ENCODE results near the gene KIR2DL4.
"Not testable (repeated sequence)": the region's sequence is repeated elsewhere in the genome, so short reads cannot be mapped to it uniquely, and the experiment has no call there.

DNA sequence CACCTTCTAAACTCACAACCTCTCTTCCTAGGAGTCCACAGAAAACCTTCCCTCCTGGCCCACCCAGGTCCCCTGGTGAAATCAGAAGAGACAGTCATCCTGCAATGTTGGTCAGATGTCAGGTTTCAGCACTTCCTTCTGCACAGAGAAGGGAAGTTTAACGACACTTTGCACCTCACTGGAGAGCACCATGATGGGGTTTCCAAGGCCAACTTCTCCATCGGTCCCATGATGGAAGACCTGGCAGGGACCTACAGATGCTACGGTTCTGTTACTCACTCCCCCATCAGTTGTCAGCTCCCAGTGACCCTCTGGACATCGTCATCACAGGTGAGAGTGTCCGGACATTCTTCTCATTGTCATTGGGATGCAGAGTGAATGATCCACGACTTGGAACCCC is 44.8 kb upstream of the KIR2DL4 start:
- TF ChIP-seq, protein P1, sequence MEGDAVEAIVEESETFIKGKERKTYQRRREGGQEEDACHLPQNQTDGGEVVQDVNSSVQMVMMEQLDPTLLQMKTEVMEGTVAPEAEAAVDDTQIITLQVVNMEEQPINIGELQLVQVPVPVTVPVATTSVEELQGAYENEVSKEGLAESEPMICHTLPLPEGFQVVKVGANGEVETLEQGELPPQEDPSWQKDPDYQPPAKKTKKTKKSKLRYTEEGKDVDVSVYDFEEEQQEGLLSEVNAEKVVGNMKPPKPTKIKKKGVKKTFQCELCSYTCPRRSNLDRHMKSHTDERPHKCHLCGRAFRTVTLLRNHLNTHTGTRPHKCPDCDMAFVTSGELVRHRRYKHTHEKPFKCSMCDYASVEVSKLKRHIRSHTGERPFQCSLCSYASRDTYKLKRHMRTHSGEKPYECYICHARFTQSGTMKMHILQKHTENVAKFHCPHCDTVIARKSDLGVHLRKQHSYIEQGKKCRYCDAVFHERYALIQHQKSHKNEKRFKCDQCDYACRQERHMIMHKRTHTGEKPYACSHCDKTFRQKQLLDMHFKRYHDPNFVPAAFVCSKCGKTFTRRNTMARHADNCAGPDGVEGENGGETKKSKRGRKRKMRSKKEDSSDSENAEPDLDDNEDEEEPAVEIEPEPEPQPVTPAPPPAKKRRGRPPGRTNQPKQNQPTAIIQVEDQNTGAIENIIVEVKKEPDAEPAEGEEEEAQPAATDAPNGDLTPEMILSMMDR (IDR thresholded peaks at IDR 0.05): not testable (repeated sequence)
- not testable (repeated sequence) for TF ChIP-seq POLR2A (IDR thresholded peaks at IDR 0.05)
